IPS DF 4.7 (cell line): Measurements from ENCODE around the gene RNF180.
"Not testable (repeated sequence)": the region's sequence is repeated elsewhere in the genome, so short reads cannot be mapped to it uniquely, and the experiment has no call there.

Source experiments
- DNase-seq: peaks from one replicate; pipeline ENCODE4 v3.0.0-alpha.2; 2013; ENCODE audit warnings: low spot score; ENCODE audit errors: extremely low read depth

The RNF180 gene

GRCh38 chr5:64364426-64364825, 198.8 kb downstream of the RNF180 start:
- DNase-seq = no peak

GRCh38 chr5:64384765-64385164, 219.1 kb downstream of the RNF180 start:
- no peak for DNase-seq

GRCh38 chr5:64397552-64397951, 231.9 kb downstream of the RNF180 start:
- DNase-seq = no peak

- DNase-seq = not testable (repeated sequence)
These were observed 233.1 kb downstream of the RNF180 start for GRCh38 chr5:64398735-64399134.

GRCh38 chr5:64407103-64407825, 241.6 kb downstream of the RNF180 start:
- not testable (repeated sequence) for DNase-seq

GRCh38 chr5:64417390-64417789, 251.7 kb downstream of the RNF180 start:
- no peak for DNase-seq

GRCh38 chr5:64418013-64418412, 252.4 kb downstream of the RNF180 start:
- no peak for DNase-seq
